Activated CD4-positive, alpha-beta T cell treated with anti-CD3 and anti-CD28 coated beads, Interleukin-2, amount 50 U/mL, for 24 hours (primary cell): ENCODE results near the gene PATE3.

Source experiments
- DNase-seq, 2 donors: peaks; one replicate each; pipeline ENCODE4 v3.0.0-alpha.2; 2020; ENCODE audit warnings: low read depth in 1 of 2, low spot score in 1 of 2

The PATE3 gene

DNA sequence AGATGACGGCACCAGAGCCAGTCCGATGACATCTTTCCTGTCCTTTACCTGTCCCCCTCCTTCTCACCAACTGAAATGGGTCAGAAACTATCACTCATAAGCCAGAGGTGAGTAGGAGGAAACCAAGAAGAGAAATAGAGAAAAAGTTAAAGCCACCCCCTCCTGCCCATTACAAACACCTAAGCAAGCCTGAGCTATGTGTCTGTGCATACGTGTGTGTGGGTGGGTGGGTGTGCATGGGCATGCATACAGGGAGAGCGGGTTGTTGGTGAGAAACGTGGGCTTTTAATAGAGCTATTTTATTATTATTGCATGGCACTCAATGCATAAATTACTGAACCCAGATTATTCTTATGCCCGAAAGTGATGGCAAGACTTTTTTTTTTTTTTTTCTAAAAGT lies 47.8 kb downstream of the PATE3 start:
- no peak for DNase-seq
